ENCODE measurements around the gene JAK1. TPM values are rescaled to one million over a fixed set of nuclear protein-coding genes. Genes with fewer than 3 reads are reported as not detected.

The JAK1 gene
- total and polyA plus RNA-seq, 2 of the 8 experiments (the other 6 are each of a cell fraction or from before 2014, with no cell fraction given) = 7.8 to 24.5 TPM

- Histone ChIP-seq H2AK5ac (ENCODE audit: low read depth, low read length) (no peak overlapping the region), H2BK20ac (ENCODE audit: low read length) (no peak overlapping the region), H4K20me1 (replicated peaks in 1 of 2; ENCODE audit: control insufficient read depth in 1 of 2, insufficient read depth in 2 of 2, low read length in 2 of 2) (peaks cover 4 to 9% of the 10 kb centered on the region in 2 experiments), H2BK5ac (ENCODE audit: low read depth, low read length) (no peak overlapping the region), H4K91ac (replicated peaks; ENCODE audit: insufficient read length, low read length) (no peak overlapping the region), H3K27ac (ENCODE audit: low read depth, low read length) (no peak overlapping the region), H2BK15ac (ENCODE audit: low read length) (no peak overlapping the region), H3K4me1 (replicated peaks in 1 of 4; ENCODE audit: control insufficient read depth in 3 of 4, insufficient read depth in 4 of 4, low read length in 3 of 4) (peaks cover 0 to 18% (median 4%) of the 10 kb centered on the region in 4 experiments; a peak in 6 of 7 replicates), H3K18ac (ENCODE audit: extremely low read depth, low read length) (no peak overlapping the region), H3K14ac (ENCODE audit: insufficient read length) (no peak overlapping the region), H3K36me3 (ENCODE audit: control insufficient read depth in 2 of 4, insufficient read depth in 4 of 4, low read length in 3 of 4) (no peaks in the 10 kb centered on the region), H3K9ac (replicated peaks in 1 of 4; ENCODE audit: extremely low read depth in 1 of 4, low read depth in 3 of 4, low read length in 3 of 4) (no peak overlapping the region), H2BK120ac (replicated peaks; ENCODE audit: low read depth, low read length) (no peak overlapping the region), H3K27me3 (replicated peaks in 1 of 4; ENCODE audit: control insufficient read depth in 3 of 4, extremely low read depth in 1 of 4, insufficient read depth in 3 of 4, low read length in 3 of 4) (peaks cover 0 to 8% (median 1%) of the 10 kb centered on the region in 4 experiments; a peak in 4 of 7 replicates), H3K23ac (ENCODE audit: insufficient read length) (no peak overlapping the region), H3K9me3 (ENCODE audit: insufficient read depth in 2 of 2, low read depth in 1 of 2, low read length in 1 of 2) (no peaks in the 10 kb centered on the region), H3K79me2 (ENCODE audit: control insufficient read depth in 1 of 2, insufficient read depth in 2 of 2, low read length in 2 of 2) (peaks cover 0 to 23% of the 10 kb centered on the region in 2 experiments; a peak in 2 of 4 replicates), H3K79me1 (ENCODE audit: low read depth, low read length) (no peaks in the 10 kb centered on the region), H3K4me3 (ENCODE audit: extremely low read depth in 1 of 4, insufficient read depth in 2 of 4, low read depth in 3 of 4, low read length in 4 of 4) (no peak overlapping the region), H2AFZ (ENCODE audit: low read length) (no peak overlapping the region), H3K4me2 (ENCODE audit: insufficient read depth in 1 of 2, low read depth in 2 of 2, low read length in 2 of 2) (no peak overlapping the region), H3K56ac (replicated peaks; ENCODE audit: insufficient read length, low read depth, low read length) (no peak overlapping the region), H2BK12ac (ENCODE audit: low read depth, low read length) (no peak overlapping the region), H4K8ac (ENCODE audit: extremely low read depth, insufficient read depth, low read length) (no peak overlapping the region), H3K23me2 (ENCODE audit: low read depth, low read length) (peaks cover 7% of the 10 kb centered on the region), H3K4ac (replicated peaks; ENCODE audit: insufficient read length, low read depth, low read length) (no peak overlapping the region), H4K5ac (ENCODE audit: insufficient read length, low read depth, low read length) (no peak overlapping the region)
- 93% methylated on average over 1 of the region's 1 CpG; no CpG with 5 or more reads in 1 of the 2 experiments for WGBS, 2 experiments (ENCODE audit: extremely low coverage in 1 of 2, insufficient coverage in 1 of 2, insufficient read length in 1 of 2, insufficient replicate concordance in 2 of 2, low coverage in 1 of 2, low lambda C conversion rate in 2 of 2, missing lambda C conversion rate in 1 of 2)
- TF ChIP-seq TEAD4 (IDR thresholded peaks at IDR 0.05; ENCODE audit: low read depth, low read length) = no peak
- TF ChIP-seq EGR1 (IDR thresholded peaks at IDR 0.05; ENCODE audit: borderline replicate concordance, low read depth, low read length) = no peak
- no peak for TF ChIP-seq KDM4A (IDR thresholded peaks at IDR 0.05; ENCODE audit: low read depth, low read length, severe bottlenecking)
- TF ChIP-seq RNF2 (IDR thresholded peaks at IDR 0.05; ENCODE audit: borderline replicate concordance, low read depth, low read length, missing control alignments, poor library complexity, severe bottlenecking) = no peak
- no peak for TF ChIP-seq ASH2L (IDR thresholded peaks at IDR 0.05; ENCODE audit: low read length)
- TF ChIP-seq POLR2AphosphoS5 (IDR thresholded peaks at IDR 0.05; ENCODE audit: low read depth, low read length) = no peak
- TF ChIP-seq JUN (IDR thresholded peaks at IDR 0.05; ENCODE audit: low read depth, low read length) = no peak
- TF ChIP-seq POU5F1 (IDR thresholded peaks at IDR 0.05; ENCODE audit: low read depth, low read length) = no peak
- no peak for TF ChIP-seq SAP30 (IDR thresholded peaks at IDR 0.05; ENCODE audit: insufficient read depth, insufficient replicate concordance, low read length)
- POLR2A ChIA-PET (ENCODE audit: partially characterized antibody) = interaction anchor here (0.6 to 1.1 kb wide), 6 partner anchors 8 to 534 kb away, joined by 3 read pairs; no protein-coding TSS in a partner anchor
- CTCF ChIA-PET (ENCODE audit: partially characterized antibody) = interaction anchor here (0.5 to 1.5 kb wide), 7 partner anchors 9 to 385 kb away, joined by 3 read pairs; no protein-coding TSS in a partner anchor
- DNase-seq (ENCODE audit: low read depth in 1 of 2, low spot score in 2 of 2) (no peak), FAIRE-seq (no peak)
Measured at GRCh38 chr1:64961923-64962322, 4.4 kb downstream of the JAK1 start.

Data from H1 (cell line).